Measurements from ENCODE around the gene ZSCAN12. TPM values are rescaled to one million over a fixed set of nuclear protein-coding genes. Genes with fewer than 3 reads are reported as not detected.
A peak's percentile ranks its signal among the peaks of the same experiment; 100 is the strongest.

ZSCAN12 gene
- total RNA-seq, 1 donor = 10.1 TPM

DNA sequence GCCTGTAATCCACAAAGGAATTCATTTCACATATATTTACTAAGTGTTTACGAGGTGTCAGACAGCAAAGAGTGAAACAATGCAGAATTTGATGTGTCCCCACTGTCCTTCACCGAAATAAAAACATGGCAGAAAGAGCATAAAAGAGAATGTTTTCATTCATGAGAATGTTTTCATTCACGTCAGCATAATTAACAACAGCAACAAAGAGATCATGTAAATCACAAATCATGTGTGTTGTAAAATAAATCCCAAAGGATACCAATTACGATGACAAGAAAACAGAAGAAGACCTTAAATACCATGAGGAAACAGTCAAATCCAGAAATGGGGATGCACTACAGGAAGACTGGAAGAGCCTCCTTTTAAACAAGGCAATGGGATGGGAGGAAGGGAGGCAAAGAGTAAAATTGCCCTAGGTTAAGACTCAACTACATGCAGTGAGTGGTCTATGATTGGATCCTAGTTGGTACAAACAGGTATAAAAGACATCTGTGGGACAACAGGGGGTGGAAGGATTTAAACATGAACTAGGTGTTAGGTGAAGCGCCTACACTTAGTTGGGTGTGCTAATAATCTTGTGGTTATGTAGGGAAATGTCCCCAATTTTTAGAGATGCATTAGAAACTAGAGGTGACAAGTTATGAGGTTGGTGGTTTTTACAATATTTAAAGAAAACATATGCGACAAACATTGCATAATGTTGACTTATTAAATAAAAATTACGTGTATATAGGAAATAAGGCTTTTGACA, 65.1 kb downstream of the ZSCAN12 start:
- H3K36me3 ChIP-seq (ENCODE audit: insufficient read depth, low read length) = no peaks in the 10 kb centered on the region
- TF ChIP-seq, protein P1, sequence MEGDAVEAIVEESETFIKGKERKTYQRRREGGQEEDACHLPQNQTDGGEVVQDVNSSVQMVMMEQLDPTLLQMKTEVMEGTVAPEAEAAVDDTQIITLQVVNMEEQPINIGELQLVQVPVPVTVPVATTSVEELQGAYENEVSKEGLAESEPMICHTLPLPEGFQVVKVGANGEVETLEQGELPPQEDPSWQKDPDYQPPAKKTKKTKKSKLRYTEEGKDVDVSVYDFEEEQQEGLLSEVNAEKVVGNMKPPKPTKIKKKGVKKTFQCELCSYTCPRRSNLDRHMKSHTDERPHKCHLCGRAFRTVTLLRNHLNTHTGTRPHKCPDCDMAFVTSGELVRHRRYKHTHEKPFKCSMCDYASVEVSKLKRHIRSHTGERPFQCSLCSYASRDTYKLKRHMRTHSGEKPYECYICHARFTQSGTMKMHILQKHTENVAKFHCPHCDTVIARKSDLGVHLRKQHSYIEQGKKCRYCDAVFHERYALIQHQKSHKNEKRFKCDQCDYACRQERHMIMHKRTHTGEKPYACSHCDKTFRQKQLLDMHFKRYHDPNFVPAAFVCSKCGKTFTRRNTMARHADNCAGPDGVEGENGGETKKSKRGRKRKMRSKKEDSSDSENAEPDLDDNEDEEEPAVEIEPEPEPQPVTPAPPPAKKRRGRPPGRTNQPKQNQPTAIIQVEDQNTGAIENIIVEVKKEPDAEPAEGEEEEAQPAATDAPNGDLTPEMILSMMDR (IDR thresholded peaks at IDR 0.05; ENCODE audit: extremely low read depth, low read depth, low read length) = no peak
- no peak overlapping the region for H3K27ac ChIP-seq (ENCODE audit: low read depth, low read length)
- peaks cover 9% of the 10 kb centered on the region for H3K4me1 ChIP-seq (ENCODE audit: insufficient read depth, low read length)
- H2AFZ ChIP-seq (ENCODE audit: low read length) = no peak overlapping the region
- H3K9me3 ChIP-seq (ENCODE audit: low read depth, low read length) = no peaks in the 10 kb centered on the region
- DNase-seq (ENCODE audit: insufficient read length, low spot score, missing footprints) = no peak
- no peaks in the 10 kb centered on the region for H3K27me3 ChIP-seq (ENCODE audit: insufficient read depth, low read length)
- H3K4me2 ChIP-seq (ENCODE audit: insufficient read depth, low read length) = peak overlapping the region; percentile 99
- no peaks in the 10 kb centered on the region for H4K20me1 ChIP-seq (ENCODE audit: insufficient read depth, low read length)
- H3K4me3 ChIP-seq (ENCODE audit: insufficient read depth, low read length) = peak overlapping the region; percentile 93
- H3K79me2 ChIP-seq (ENCODE audit: insufficient read depth, low read length) = no peaks in the 10 kb centered on the region

DNA sequence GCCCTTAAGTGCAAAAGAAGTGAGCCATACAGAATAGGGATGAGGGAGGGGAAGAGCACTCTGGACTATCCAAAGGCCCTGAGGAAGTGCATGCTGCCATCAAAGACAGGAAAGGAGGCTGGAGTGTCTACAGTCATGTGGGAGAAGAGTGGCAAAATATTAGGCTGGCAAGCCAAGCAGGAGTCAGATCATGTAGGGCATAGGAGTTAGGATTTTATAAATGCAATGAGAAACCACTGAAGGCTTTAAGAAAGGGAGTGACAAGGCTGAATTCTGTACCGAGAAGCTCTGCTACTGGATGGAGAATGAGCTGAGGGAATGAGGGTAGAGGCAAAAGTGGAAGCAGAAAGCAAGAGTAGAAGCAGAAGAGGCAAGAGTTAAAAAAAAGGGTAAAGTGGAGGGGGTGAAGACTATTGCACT, 65.9 kb downstream of the ZSCAN12 start:
- Histone ChIP-seq H3K4me2 (ENCODE audit: insufficient read depth, low read length) (no peak overlapping the region), H3K36me3 (ENCODE audit: insufficient read depth, low read length) (no peaks in the 10 kb centered on the region), H2AFZ (ENCODE audit: low read length) (no peak overlapping the region), H3K4me1 (ENCODE audit: insufficient read depth, low read length) (peaks cover 9% of the 10 kb centered on the region), H3K4me3 (ENCODE audit: insufficient read depth, low read length) (no peak overlapping the region), H3K9me3 (ENCODE audit: low read depth, low read length) (no peaks in the 10 kb centered on the region), H3K27me3 (ENCODE audit: insufficient read depth, low read length) (no peaks in the 10 kb centered on the region), H3K27ac (ENCODE audit: low read depth, low read length) (no peak overlapping the region), H3K79me2 (ENCODE audit: insufficient read depth, low read length) (no peaks in the 10 kb centered on the region), H4K20me1 (ENCODE audit: insufficient read depth, low read length) (no peaks in the 10 kb centered on the region)
- TF ChIP-seq, protein P1 (IDR thresholded peaks at IDR 0.05; ENCODE audit: extremely low read depth, low read depth, low read length) = no peak
- DNase-seq (ENCODE audit: insufficient read length, low spot score, missing footprints) = no peak

DNA sequence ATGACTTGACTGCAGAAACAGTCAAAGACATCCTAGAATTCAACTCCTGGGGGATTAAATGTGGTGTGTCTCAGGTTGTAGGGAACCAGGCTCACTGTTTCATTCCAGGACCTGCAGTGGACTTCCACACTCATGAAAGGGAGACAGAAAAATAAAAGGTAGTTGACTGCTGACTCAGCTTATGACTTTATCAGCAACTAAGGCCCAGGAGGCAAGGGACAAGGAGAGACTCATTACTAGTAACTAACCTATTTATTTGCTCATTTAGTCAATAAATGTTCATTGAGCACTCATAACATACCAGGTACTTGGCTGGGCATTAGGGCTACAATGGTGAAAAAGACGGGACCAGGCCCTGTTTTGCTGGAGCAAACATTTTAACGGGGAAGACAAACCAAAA, 66.5 kb downstream of the ZSCAN12 start:
- no peak for DNase-seq (ENCODE audit: insufficient read length, low spot score, missing footprints)
- Histone ChIP-seq H3K9me3 (ENCODE audit: low read depth, low read length) (no peaks in the 10 kb centered on the region), H3K27me3 (ENCODE audit: insufficient read depth, low read length) (no peaks in the 10 kb centered on the region), H3K4me3 (ENCODE audit: insufficient read depth, low read length) (no peak overlapping the region), H4K20me1 (ENCODE audit: insufficient read depth, low read length) (no peaks in the 10 kb centered on the region), H3K27ac (ENCODE audit: low read depth, low read length) (no peak overlapping the region), H3K79me2 (ENCODE audit: insufficient read depth, low read length) (no peaks in the 10 kb centered on the region), H3K4me2 (ENCODE audit: insufficient read depth, low read length) (no peak overlapping the region), H3K4me1 (ENCODE audit: insufficient read depth, low read length) (peaks cover 9% of the 10 kb centered on the region), H2AFZ (ENCODE audit: low read length) (no peak overlapping the region), H3K36me3 (ENCODE audit: insufficient read depth, low read length) (no peaks in the 10 kb centered on the region)
- TF ChIP-seq, protein P1 (IDR thresholded peaks at IDR 0.05; ENCODE audit: extremely low read depth, low read depth, low read length) = no peak

DNA sequence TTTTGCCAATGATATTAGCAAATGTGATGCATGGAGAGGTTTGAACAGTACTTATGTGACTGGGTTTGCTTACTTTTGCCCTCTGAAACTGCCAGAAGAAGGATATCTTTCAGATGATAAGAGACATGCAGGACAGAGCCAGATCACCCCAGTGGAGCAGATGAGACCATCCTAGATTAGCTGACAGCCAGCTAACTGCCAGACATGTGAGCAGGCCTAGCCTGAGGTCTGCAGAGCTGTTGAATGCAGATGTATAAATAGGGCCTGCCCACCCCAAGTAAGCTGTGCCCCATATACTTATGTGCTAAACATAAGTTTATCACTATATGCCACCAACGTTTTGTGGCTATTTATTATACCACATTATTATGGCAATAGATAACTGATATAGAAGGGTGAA, 69.5 kb downstream of the ZSCAN12 start:
- Histone ChIP-seq H3K9me3 (ENCODE audit: low read depth, low read length) (peaks cover 9% of the 10 kb centered on the region), H2AFZ (ENCODE audit: low read length) (no peak overlapping the region), H3K4me1 (ENCODE audit: insufficient read depth, low read length) (no peaks in the 10 kb centered on the region), H3K79me2 (ENCODE audit: insufficient read depth, low read length) (no peaks in the 10 kb centered on the region), H3K27ac (ENCODE audit: low read depth, low read length) (no peak overlapping the region), H3K27me3 (ENCODE audit: insufficient read depth, low read length) (no peaks in the 10 kb centered on the region), H3K4me3 (ENCODE audit: insufficient read depth, low read length) (no peak overlapping the region), H4K20me1 (ENCODE audit: insufficient read depth, low read length) (no peaks in the 10 kb centered on the region), H3K4me2 (ENCODE audit: insufficient read depth, low read length) (no peak overlapping the region), H3K36me3 (ENCODE audit: insufficient read depth, low read length) (no peaks in the 10 kb centered on the region)
- no peak for DNase-seq (ENCODE audit: insufficient read length, low spot score, missing footprints)
- TF ChIP-seq, protein P1 (IDR thresholded peaks at IDR 0.05; ENCODE audit: extremely low read depth, low read depth, low read length) = no peak

Small RNA genes lying within 50 kb of the gene (small RNA-seq; reads per million reads assigned to genes)
- gene RNU2-45P = not detected

Other genes starting within 250 kb of the ZSCAN12 start
- 10.9 and 11.2 TPM in 2 replicates for gene ZSCAN9, start 174.5 kb downstream of the ZSCAN12 start, total RNA-seq
- 6.5 and 7.4 TPM in 2 replicates for gene ZKSCAN4, start 147.5 kb downstream of the ZSCAN12 start, total RNA-seq
- gene NKAPL, start 140.4 kb downstream of the ZSCAN12 start, total RNA-seq = 1.1 and 1.2 TPM in 2 replicates
- gene ZSCAN26, start 132.6 kb downstream of the ZSCAN12 start, total RNA-seq = 15.2 and 22.4 TPM in 2 replicates
- gene PGBD1, start 118.2 kb downstream of the ZSCAN12 start, total RNA-seq = 6.2 and 8.0 TPM in 2 replicates
- gene ZSCAN31, start 63.6 kb downstream of the ZSCAN12 start, total RNA-seq = 16.5 and 19.9 TPM in 2 replicates
- gene ZKSCAN3, start 49.8 kb downstream of the ZSCAN12 start, total RNA-seq = 2.9 and 3.5 TPM in 2 replicates
- 6.9 and 7.4 TPM in 2 replicates for gene ZSCAN23, start 43.7 kb upstream of the ZSCAN12 start, total RNA-seq
- not detected in 2 replicates for gene GPX6, start 116.0 kb upstream of the ZSCAN12 start, total RNA-seq
- not detected in 2 replicates for gene GPX5, start 126.1 kb upstream of the ZSCAN12 start, total RNA-seq

All from osteoblast (primary cell).